Measurements from ENCODE around the gene SHROOM2.
"Not testable (repeated sequence)": the region's sequence is repeated elsewhere in the genome, so short reads cannot be mapped to it uniquely, and the experiment has no call there.

Gene SHROOM2

GRCh38 chrX:9784332-9784731 is 1.9 kb upstream of the SHROOM2 start:
- DNase-seq = no peak

DNA sequence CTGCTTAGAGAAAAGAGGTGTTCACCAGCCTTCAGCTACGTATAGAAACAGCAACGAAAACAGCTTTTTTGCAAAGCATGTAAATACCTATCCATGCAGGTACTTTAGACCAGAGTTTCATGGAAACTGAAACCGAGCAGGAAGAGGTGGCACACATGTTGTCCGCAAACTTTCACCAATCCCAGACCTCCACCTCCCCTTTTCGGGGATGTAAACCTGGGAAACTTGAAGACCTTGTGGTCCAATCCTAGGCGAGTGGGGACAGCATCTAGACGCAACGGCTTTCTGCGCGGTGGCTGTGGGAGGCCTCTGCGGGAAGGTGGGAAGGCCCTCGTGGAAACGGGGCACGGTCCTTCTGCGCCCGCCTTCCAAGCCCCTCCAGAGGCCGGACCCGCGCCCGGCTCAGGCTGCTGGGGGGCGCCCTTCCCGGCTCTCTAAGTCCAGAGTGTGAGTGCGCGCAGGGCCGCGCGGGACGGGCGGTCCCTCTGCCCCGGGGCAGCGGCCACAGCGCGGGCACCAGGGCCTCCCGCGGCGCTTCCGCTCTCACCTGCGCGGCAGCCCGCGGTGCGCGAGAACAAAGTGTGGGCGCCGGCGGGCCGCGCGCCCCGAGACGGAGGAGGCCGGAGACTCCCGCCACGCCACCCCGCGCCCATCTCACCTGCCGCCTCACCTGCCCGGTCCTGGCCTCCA is 830 bp upstream of the SHROOM2 start:
- DNase-seq = no peak

DNA sequence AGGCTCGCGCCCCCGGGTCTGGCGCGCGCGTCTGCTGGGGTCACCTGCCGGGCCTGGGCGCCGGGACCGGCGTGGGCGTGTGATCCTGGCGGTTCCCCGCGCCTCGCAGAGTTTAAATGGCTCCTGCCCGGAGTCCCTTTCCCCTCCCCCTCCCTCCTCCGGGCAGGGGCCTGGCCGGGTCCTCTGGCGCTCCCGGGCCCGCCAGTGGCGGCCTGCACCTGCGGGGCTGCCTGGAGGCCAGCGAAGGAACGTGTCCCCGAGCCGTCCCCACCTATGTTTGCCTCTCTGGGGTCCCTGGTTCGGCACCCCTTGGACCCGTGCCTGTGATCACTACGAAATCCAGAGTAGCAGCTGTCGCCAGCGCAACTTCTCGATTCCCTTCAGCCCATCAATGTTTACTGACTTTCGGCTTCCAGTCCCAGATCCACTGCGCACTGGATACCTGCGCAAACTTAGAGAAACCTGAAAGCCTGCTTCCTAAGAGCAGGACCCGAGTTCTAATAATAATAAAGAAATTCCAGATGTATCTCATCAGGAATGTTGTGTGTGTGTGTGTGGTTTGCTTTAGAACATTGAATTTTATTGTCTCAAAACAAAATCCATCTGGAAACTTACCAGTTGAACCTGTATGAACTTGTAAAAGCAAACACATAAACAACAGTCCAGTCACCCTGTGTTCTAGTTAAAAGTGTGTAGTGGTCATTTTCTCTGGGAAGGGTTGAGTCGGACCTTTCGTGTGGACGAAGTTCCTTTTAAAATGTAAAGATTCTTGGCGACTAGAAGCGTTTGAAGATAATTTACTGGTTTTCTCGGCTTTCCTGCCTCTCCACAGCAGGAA is 788 bp downstream of the SHROOM2 start:
- DNase-seq = no peak

- DNase-seq = no peak
These were observed 2.7 kb downstream of the SHROOM2 start for GRCh38 chrX:9788911-9789310.

GRCh38 chrX:9789555-9789954 is 3.3 kb downstream of the SHROOM2 start:
- no peak for DNase-seq

- no peak for DNase-seq
These were observed 4.6 kb downstream of the SHROOM2 start for GRCh38 chrX:9790866-9791265.

DNA sequence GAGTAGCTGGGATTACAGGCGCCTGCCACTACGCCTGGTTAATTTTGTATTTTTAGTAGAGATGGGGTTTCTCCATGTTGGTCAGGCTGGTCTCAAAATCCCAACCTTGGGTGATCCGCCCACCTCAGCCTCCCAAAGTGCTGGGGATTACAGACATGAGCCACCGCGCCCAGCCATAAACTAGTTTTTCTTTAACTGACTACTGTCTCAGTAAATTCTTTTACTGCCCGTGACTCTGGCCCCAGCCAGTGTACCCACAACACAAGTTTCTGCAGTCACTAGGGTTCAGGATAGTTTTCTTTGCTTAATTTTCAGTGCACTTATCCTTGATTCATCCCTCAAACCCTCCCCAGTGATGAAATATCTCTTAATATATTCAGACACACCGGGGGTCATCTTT is 8.3 kb downstream of the SHROOM2 start:
- DNase-seq = no peak

- no peak for DNase-seq
These were observed 11.4 kb downstream of the SHROOM2 start for GRCh38 chrX:9797384-9798360.

- DNase-seq = no peak
These were observed 16.5 kb downstream of the SHROOM2 start for GRCh38 chrX:9802737-9803136.

DNA sequence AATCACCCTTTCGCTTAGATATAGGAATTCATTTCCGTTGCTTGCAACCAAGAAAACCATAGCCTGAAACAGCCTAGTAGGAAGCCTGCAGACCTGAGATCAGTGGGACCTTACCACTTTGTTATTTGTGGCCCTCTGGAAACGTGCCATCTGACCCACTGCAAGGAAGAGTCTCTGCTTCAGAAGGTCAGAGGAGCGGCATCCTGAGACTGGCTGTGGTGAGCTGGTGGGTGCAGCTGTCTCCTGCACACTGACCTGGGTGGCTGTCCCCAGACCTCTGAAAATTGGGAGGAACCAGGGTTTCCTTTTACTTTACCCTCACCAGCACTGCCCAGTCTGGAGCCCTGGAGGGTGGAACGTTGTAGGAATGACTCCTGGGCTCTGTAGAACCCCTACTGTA is 18.2 kb downstream of the SHROOM2 start:
- no peak for DNase-seq

DNA sequence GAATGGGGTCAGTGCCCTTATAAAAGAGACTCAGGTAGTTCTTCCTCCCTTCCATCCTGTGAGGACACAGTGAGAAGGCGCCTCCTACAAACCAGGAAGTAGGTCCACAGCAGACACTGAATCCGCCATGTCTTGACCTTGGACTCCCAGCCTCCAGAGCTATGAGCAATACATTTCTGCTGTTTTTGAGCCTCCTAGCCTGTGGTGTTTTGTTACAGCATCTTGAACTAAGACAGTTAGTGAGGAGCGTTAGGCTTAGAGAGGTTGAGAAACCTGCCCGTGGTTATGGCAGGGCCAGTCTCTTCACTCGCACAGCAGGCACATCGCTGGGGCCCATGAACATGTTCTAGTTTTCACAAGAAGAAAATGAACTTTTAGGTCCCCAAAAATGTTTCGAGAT is 19.7 kb downstream of the SHROOM2 start:
- DNase-seq = no peak

DNA sequence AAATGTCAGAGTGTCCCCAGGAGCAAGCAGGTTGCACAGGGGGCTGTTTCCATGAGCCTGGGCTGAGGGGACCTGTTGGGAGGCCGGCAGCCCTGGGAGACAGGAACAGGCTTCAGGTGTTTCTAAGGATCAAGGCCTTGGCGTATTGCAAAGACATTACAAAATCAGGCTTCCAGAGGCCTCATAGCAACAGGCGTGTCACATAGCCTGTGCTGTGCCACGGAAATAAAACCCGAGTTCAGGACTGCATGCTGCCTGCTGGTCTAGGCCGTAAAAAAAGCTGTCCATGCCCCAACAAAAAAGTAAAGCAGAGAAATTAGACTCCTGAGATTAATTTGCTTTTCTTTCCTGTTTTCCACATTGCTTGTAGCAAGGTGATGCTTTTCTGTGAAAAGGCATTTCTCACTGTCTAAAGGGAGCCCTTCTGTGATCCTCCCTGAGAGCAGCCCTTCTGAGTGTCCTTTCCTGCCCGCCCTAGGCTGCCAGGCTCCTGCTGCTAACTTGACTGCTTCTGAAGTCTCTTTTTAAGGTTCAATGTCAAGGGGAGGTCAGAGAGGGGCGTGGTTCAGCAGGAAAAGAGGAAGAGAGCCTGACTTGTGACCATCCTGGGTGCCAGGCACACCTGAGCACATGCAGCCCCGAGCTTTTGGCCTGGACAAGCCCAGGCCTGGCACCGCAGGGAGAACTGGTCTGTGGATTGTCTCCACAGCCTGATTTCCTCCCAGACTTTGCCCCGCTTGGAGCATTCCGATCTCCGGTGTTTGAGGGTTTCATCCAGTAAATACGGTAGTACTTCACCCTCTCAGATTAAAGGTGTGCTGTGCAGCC is 21.3 kb downstream of the SHROOM2 start:
- DNase-seq = no peak

DNA sequence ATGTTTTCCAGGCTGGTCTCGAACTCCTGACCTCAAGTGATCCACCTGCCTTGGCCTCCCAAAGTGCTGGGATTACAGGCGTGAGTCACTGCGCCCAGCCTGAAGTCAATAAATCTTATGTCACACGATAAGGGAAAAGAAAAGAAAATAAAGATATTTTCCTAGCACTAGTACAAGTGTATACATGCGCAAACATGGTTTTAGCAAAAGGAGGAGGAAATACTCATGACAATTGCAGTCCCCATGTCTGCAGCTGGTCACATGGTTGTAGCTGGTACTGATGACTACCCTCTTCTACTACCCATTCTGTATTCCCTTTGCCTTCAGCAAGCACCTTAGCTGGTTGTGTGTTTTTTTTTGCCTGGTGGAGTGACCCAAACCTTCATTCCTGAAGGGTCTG is 23.6 kb downstream of the SHROOM2 start:
- DNase-seq = not testable (repeated sequence)

GRCh38 chrX:9811086-9811485 is 24.9 kb downstream of the SHROOM2 start:
- not testable (repeated sequence) for DNase-seq

GRCh38 chrX:9816084-9816700 is 30.0 kb downstream of the SHROOM2 start:
- no peak for DNase-seq

DNA sequence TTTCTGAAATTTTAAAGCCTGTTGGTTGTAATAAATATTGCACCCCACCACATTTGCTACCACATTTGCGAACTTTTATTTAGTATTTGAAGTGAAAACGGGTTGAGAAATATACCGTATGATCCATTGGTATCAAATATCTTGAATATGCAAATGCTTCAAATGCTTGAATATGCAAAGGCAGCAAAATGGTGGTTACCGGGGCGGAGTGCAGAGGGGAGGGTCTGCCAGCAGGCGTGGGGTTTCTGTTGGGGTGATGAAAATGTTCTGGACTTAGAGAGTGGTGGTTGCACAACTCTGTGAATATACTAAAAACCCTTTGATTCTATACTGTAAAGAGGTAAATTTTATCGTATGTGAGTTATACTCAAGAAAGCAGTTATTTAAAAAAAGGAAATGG is 35.3 kb downstream of the SHROOM2 start:
- no peak for DNase-seq

- DNase-seq = no peak
These were observed 38.3 kb downstream of the SHROOM2 start for GRCh38 chrX:9824554-9824953.

DNA sequence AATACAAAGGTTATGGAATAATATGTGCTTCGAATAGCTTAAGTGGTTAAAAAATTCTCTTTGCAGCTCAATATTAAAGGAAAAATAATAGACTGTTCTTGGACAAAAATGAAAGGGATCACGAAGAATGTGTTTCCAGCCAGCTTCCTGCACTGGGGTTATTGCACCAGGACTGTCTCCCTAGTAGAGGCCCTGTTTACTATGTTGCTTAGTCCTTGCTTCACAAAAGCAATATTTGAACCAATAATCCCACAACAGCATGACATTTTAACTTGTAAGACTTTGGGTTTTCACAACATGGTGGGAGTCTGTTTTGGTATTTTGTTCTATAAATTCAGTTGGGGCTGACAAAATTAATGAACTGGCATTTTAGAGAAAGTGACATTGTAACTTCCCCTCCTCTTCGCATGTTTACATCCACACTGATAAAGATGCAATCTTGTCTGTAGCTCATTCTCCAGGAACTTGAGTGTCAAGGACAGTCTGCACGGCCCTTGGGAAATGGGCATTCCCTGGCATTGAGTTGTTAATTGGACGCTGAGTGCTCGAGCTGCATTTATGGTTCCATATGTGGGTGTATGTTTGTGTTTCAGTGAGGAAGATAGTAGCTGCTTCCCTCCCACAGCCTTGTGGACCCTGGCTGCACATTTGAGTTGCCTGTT is 39.0 kb downstream of the SHROOM2 start:
- no peak for DNase-seq

DNA sequence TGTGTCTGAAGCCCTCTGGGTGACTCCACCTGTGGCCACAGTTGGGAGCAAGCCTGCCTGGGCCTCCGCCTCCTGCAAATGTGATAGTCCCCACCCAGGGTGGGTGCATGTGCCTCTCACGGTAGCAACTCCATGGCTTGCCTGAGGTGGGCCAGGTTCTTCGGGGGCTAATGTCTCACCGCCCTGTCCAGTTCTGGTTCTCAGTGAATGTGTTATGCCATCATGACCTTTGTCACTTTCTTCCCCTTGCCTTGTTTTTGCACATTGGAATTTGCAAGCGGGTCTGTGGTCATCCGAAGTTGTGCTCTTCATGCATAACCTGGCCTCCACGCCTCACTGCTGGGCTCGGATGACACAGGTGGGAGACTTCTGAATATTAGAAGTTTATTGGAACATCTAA is 39.7 kb downstream of the SHROOM2 start:
- DNase-seq = no peak

DNA sequence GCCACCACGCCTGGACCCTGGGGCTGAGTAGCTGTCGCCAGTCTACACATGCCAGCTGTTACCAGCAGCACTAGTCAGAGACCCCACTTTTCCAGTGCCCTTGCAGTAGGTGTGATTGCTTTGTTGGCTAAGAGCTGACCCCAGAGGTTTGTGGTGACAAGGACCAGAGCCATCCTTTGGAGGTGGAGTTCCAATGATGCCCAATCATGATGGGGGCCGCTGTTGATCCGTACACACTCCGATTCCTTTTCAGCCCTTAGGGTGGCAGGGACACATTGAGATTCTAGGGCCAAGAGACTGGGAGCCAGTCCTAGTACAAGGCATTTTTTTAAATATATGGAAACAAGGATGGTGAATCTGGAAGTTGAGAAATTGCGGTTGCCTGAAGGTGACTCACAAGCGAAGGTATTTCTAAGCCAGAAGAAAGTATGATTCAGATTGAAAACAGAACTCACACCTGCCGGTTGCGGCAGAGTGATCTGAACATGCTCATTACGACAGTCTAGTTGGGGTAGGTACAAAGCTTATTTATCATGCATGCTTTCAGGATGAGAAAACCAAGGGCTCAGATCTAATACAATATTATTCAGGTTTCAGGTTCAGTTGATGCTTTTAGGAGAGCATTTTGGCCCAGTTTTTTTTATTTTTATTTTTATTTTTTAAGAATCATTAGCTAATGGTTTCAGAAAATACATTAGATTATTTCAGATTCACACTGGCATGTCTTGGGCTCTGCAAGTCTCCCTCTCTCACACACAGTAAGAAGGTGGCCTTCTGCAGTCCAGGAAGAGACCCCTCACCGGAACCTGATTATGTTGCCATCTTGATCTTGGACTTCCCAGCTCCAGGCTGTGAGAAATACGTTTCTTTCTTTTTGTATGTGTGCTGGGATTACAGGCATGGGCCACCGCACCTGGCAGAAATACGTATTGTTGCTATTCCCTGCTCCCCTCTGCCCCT is 43.4 kb downstream of the SHROOM2 start:
- no peak for DNase-seq

Data from CD4-positive, alpha-beta T cell treated with Interleukin-10 for 1 hour (primary cell).